OCI-LY3 (cell line): Measurements from ENCODE around the gene PTPRT.
A peak's percentile ranks its signal among the peaks of the same experiment; 100 is the strongest.

Source experiments
- H2AFZ ChIP-seq: fragments of 200-600, 300-600 bp; shearing (Covaris generic); 2 replicates; pipeline ENCODE4 v1.6.0; 2014; ENCODE audit warnings: antibody characterized with exemption, low read depth, low read length
- H3K27ac ChIP-seq: fragments of 200-600, 300-600 bp; sonication (generic); 2 replicates; pipeline ENCODE4 v1.5.1; 2014; ENCODE audit warnings: mild to moderate bottlenecking, low read length, moderate library complexity, mixed read lengths
- H3K27me3 ChIP-seq: fragments of 200-600, 300-600 bp; sonication (generic); 2 replicates; pipeline ENCODE4 v1.6.1; 2014; ENCODE audit warnings: low read depth, low read length, mixed read lengths
- H3K36me3 ChIP-seq: fragments of 200-600, 300-600 bp; sonication (generic); replicated peaks from 2 replicates; pipeline ENCODE3; 2014; ENCODE audit warnings: low read depth, low read length, mixed read lengths
- H3K4me1 ChIP-seq: fragments of 300-600, 200-600 bp; sonication (generic); 2 replicates; pipeline ENCODE4 v1.6.1; 2014; ENCODE audit warnings: low read length, mixed read lengths
- H3K4me2 ChIP-seq: fragments of 200-600, 300-600 bp; sonication (generic); 2 replicates; pipeline ENCODE4 v1.6.1; 2014; ENCODE audit warnings: low read length, mixed read lengths
- H3K4me3 ChIP-seq: fragments of 300-600, 200-600 bp; sonication (generic); 2 replicates; pipeline ENCODE4 v1.5.1; 2014; ENCODE audit warnings: antibody characterized with exemption, mild to moderate bottlenecking, low read length, moderate library complexity
- H3K79me2 ChIP-seq: fragments of 300-600, 200-600 bp; shearing (Covaris generic); 2 replicates; pipeline ENCODE4 v1.6.1; 2014; ENCODE audit warnings: mild to moderate bottlenecking, low read length, mixed read lengths
- H3K9ac ChIP-seq: fragments of 300-600, 200-600 bp; shearing (Covaris generic); 2 replicates; pipeline ENCODE4 v1.6.0; 2014; ENCODE audit warnings: mild to moderate bottlenecking, low read length, moderate library complexity
- H3K9me3 ChIP-seq: fragments of 200-600, 300-600 bp; shearing (Covaris generic); 2 replicates; pipeline ENCODE4 v1.6.1; 2014; ENCODE audit warnings: low read length, mixed read lengths; ENCODE audit not compliant: insufficient read depth
- H4K20me1 ChIP-seq: fragments of 200-600, 300-600 bp; sonication (generic); 2 replicates; pipeline ENCODE4 v1.6.1; 2016; ENCODE audit warnings: low read length, mixed read lengths; ENCODE audit not compliant: insufficient read depth
- CTCF ChIP-seq: fragments of 200-600, 300-600 bp; sonication (generic); IDR thresholded peaks from 2 replicates; pipeline ENCODE4 v1.5.1; 2014; ENCODE audit warnings: antibody characterized with exemption, low read length, low read depth
- EZH2phosphoT487 ChIP-seq: fragments of 200-600 bp; shearing (Covaris generic); IDR thresholded peaks from 2 replicates; pipeline ENCODE4 v1.6.1; 2018; ENCODE audit warnings: antibody characterized with exemption, mixed run types, low read depth

Gene PTPRT

GRCh38 chr20:42313704-42314103 lies 876.0 kb downstream of the PTPRT start:
- Histone ChIP-seq H4K20me1 (no peaks in the 10 kb centered on the region), H3K4me2 (peak overlapping the region; percentile 42), H3K27ac (no peak overlapping the region), H2AFZ (no peak overlapping the region), H3K79me2 (no peaks in the 10 kb centered on the region), H3K9me3 (no peaks in the 10 kb centered on the region), H3K9ac (no peak overlapping the region), H3K4me1 (peaks cover 15% of the 10 kb centered on the region), H3K4me3 (no peak overlapping the region), H3K36me3 (no peaks in the 10 kb centered on the region), H3K27me3 (peaks cover 41% of the 10 kb centered on the region)
- TF ChIP-seq CTCF, result no peak
- TF ChIP-seq EZH2phosphoT487, result no peak

- H3K79me2 ChIP-seq, result no peaks in the 10 kb centered on the region
- H4K20me1 ChIP-seq, result no peaks in the 10 kb centered on the region
- no peak overlapping the region for H3K4me3 ChIP-seq
- no peak overlapping the region for H3K4me2 ChIP-seq
- peaks cover 19% of the 10 kb centered on the region for H3K4me1 ChIP-seq
- TF ChIP-seq CTCF (no peak), EZH2phosphoT487 (no peak)
- no peaks in the 10 kb centered on the region for H3K36me3 ChIP-seq
- no peak overlapping the region for H3K9ac ChIP-seq
- H3K27me3 ChIP-seq, result peaks cover 43% of the 10 kb centered on the region
- H3K27ac ChIP-seq, result no peak overlapping the region
- no peak overlapping the region for H2AFZ ChIP-seq
- H3K9me3 ChIP-seq, result no peaks in the 10 kb centered on the region
Observed at GRCh38 chr20:42309050-42309449, 880.7 kb downstream of the PTPRT start.

- Histone ChIP-seq H2AFZ (no peak overlapping the region), H3K4me1 (peaks cover 10% of the 10 kb centered on the region), H3K4me2 (no peak overlapping the region), H3K9me3 (no peaks in the 10 kb centered on the region), H4K20me1 (no peaks in the 10 kb centered on the region), H3K79me2 (no peaks in the 10 kb centered on the region), H3K4me3 (no peak overlapping the region), H3K27ac (no peak overlapping the region), H3K27me3 (peaks cover 49% of the 10 kb centered on the region), H3K36me3 (no peaks in the 10 kb centered on the region), H3K9ac (no peak overlapping the region)
- TF ChIP-seq CTCF, result no peak
- TF ChIP-seq EZH2phosphoT487, result no peak
Observed at GRCh38 chr20:42308171-42308570, 881.5 kb downstream of the PTPRT start.

GRCh38 chr20:42295592-42295991 lies 894.1 kb downstream of the PTPRT start:
- Histone ChIP-seq H3K9ac (no peak overlapping the region), H3K27me3 (no peaks in the 10 kb centered on the region), H3K36me3 (no peaks in the 10 kb centered on the region), H3K9me3 (no peaks in the 10 kb centered on the region), H2AFZ (no peak overlapping the region), H3K4me2 (no peak overlapping the region), H3K79me2 (no peaks in the 10 kb centered on the region), H3K27ac (no peak overlapping the region), H4K20me1 (no peaks in the 10 kb centered on the region), H3K4me3 (no peak overlapping the region), H3K4me1 (no peaks in the 10 kb centered on the region)
- TF ChIP-seq CTCF (no peak), EZH2phosphoT487 (no peak)
